GM23338 (cell line): ENCODE results near the gene CYP19A1. TPM values are rescaled to one million over a fixed set of nuclear protein-coding genes. Genes with fewer than 3 reads are reported as not detected.

Experiments used
- ATAC-seq: fragments of 200-7000 bp; cut with Tn5 transposase; 3 replicates; pipeline ENCODE4 v1.9.1; 2020
- DNase-seq: peaks from one replicate; pipeline ENCODE4 v3.0.0-alpha.2; 2015; ENCODE audit warnings: low spot score
- H2AFZ ChIP-seq: fragments of 200-600 bp; sonication (generic); 2 replicates; pipeline ENCODE4 v1.8.0; 2016; ENCODE audit warnings: antibody characterized with exemption, mild to moderate bottlenecking, moderate library complexity
- H3F3A ChIP-seq: fragments of 200-600 bp; sonication (generic); replicated peaks from 2 replicates; pipeline ENCODE4 v1.8.0; 2017; ENCODE audit warnings: antibody characterized with exemption, mixed run types, low read depth
- H3K27ac ChIP-seq: fragments of 200-600 bp; sonication (generic); 2 replicates; pipeline ENCODE4 v1.6.1; 2016; ENCODE audit warnings: low read depth
- H3K27me3 ChIP-seq: fragments of 200-600 bp; sonication (generic); 2 replicates; pipeline ENCODE4 v1.8.0; 2016; ENCODE audit warnings: mild to moderate bottlenecking, mixed run types, moderate library complexity; ENCODE audit not compliant: insufficient read depth
- H3K36me3 ChIP-seq: fragments of 200-600 bp; sonication (generic); 2 replicates; pipeline ENCODE4 v1.8.0; 2016; ENCODE audit warnings: mild to moderate bottlenecking; ENCODE audit not compliant: insufficient read depth
- H3K4me1 ChIP-seq: fragments of 200-600 bp; sonication (generic); 2 replicates; pipeline ENCODE4 v1.8.0; 2016; ENCODE audit warnings: mild to moderate bottlenecking, moderate library complexity; ENCODE audit not compliant: insufficient read depth
- H3K4me2 ChIP-seq: fragments of 200-600 bp; sonication (generic); 2 replicates; pipeline ENCODE4 v1.7.1; 2017; ENCODE audit warnings: mixed run types
- H3K4me3 ChIP-seq: fragments of 200-600 bp; sonication (generic); 2 replicates; pipeline ENCODE4 v1.6.1; 2016; ENCODE audit warnings: mixed run types
- H3K79me2 ChIP-seq: fragments of 200-600 bp; sonication (generic); replicated peaks from 2 replicates; pipeline ENCODE4 v1.8.0; 2017; ENCODE audit warnings: mild to moderate bottlenecking; ENCODE audit not compliant: insufficient read depth
- H3K9me2 ChIP-seq: fragments of 200-600 bp; sonication (generic); 2 replicates; pipeline ENCODE4 v1.8.0; 2017; ENCODE audit not compliant: insufficient read depth
- H4K20me1 ChIP-seq: fragments of 200-600 bp; sonication (generic); replicated peaks from 2 replicates; pipeline ENCODE4 v1.8.0; 2017; ENCODE audit warnings: mild to moderate bottlenecking; ENCODE audit not compliant: insufficient read depth
- H3K27ac Mint-ChIP-seq: 2 replicates; pipeline ENCODE4 v1.8.0; 2020; ENCODE audit warnings: inconsistent platforms, mild to moderate bottlenecking, moderate library complexity, mixed read lengths
- H3K27me3 Mint-ChIP-seq: 3 replicates; pipeline ENCODE4 v1.8.0; 2022; ENCODE audit warnings: low read depth, mild to moderate bottlenecking, moderate library complexity, mixed read lengths, inconsistent platforms; ENCODE audit not compliant: insufficient read depth, poor library complexity
- H3K36me3 Mint-ChIP-seq: 3 replicates; pipeline ENCODE4 v1.8.0; 2021; ENCODE audit warnings: low read depth, mild to moderate bottlenecking, inconsistent platforms, moderate library complexity, mixed read lengths
- H3K4me1 Mint-ChIP-seq: 3 replicates; pipeline ENCODE4 v1.8.0; 2020; ENCODE audit warnings: mild to moderate bottlenecking, inconsistent platforms, mixed read lengths
- H3K4me3 Mint-ChIP-seq: 3 replicates; pipeline ENCODE4 v1.8.0; 2021; ENCODE audit warnings: moderate library complexity, mild to moderate bottlenecking, inconsistent platforms, mixed read lengths
- H3K9me3 Mint-ChIP-seq: 3 replicates; pipeline ENCODE4 v1.8.0; 2020; ENCODE audit warnings: moderate library complexity, mild to moderate bottlenecking, inconsistent platforms, mixed read lengths
- EZH2phosphoT487 ChIP-seq: fragments of 200-600 bp; sonication (generic); IDR thresholded peaks from one replicate; pipeline ENCODE4 v1.8.1; 2018; ENCODE audit warnings: antibody characterized with exemption; ENCODE audit not compliant: unreplicated experiment
- NANOG ChIP-seq: IDR thresholded peaks from 2 replicates; pipeline ENCODE4 v1.6.1; 2016; ENCODE audit warnings: antibody characterized with exemption, borderline replicate concordance
- ZNF331 ChIP-seq: fragments of 250-450 bp; sonication (Bioruptor Pico); IDR thresholded peaks from 2 replicates; pipeline ENCODE4 v1.5.0; 2020; ENCODE audit warnings: low read depth, mild to moderate bottlenecking, moderate library complexity
- polyA plus RNA-seq: library from polyadenylated mRNA; unstranded; fragments of >200 nt; fragmentation: Nextera tagmentation; extraction: Ambion mirVana; gene quantifications from 2 replicates; pipeline ENCODE4 v1.2.1, GENCODE V29; 2016
- total RNA-seq: library from RNA; depleted of rRNA; stranded (reverse); fragments of >200 nt; shearing (Covaris generic); gene quantifications from 2 replicates; pipeline ENCODE4 v1.2.3, GENCODE V29; 2014
- TF ChIP-seq, protein P1 (sequence below), 2 experiments: fragments of 200-600 bp in 1 of 2; sonication (generic) in 1 of 2; conservative IDR thresholded peaks; 2 replicates each; pipeline versions ENCODE4 v1.5.1 to v1.6.1; 2016 to 2017; ENCODE audit warnings: antibody characterized with exemption in 2 of 2, low read depth in 2 of 2, mild to moderate bottlenecking in 2 of 2, moderate library complexity in 1 of 2

Gene CYP19A1
- total and polyA plus RNA-seq, 2 experiments from 2014 or later = 0.42 TPM; not detected in 1

DNA sequence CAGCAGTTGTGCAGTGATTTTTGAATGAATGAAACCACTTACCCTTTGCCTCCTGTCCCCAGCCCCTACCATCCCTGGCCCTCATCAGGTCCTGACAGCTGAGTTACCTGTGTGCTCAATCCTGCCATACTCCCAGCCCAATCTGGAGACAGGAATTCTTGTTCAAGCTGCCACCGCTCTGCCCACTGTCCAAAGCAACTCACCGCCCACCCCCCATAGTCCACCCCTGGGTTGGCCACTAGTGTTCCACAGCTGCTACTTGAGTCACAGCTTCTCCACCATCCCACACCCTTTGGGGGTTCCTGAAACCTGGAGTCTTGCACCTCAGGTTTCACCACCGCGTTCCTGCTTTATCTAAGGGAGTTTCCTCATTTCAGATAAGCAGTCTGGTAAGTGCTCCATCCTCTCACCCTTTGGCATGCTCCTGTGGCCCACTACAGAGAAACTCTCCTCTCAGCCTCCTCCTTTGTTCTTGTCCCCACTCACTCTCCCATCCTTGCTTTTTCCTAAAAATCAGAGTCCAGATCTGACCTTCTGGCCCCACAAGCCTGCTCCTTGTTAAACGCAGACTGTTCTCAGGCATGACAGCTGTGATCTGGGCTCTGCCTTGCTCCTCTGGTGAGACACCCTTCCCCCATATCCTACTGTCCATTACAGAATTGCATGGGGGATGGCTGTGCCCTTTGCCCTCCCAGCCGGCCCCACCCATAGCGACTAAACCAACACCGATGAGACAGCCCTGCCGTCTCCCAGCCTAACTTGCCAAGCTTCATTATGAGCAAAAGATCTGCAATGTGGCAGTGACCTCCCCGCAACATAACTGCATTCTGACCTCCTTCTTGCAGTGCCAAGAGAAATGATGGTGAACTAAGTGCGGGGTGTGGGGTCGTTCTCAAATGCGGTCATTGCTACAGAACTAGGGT, 50.0 kb downstream of the CYP19A1 start:
- Histone ChIP-seq H3K27ac (no peak overlapping the region), H3K9me2 (no peaks in the 10 kb centered on the region; the same call in 1 of the 2 replicates), H3K4me1 (no peaks in the 10 kb centered on the region), H3K4me3 (no peak overlapping the region), H4K20me1 (no peaks in the 10 kb centered on the region), H3K4me2 (no peak overlapping the region), H3K27me3 (no peaks in the 10 kb centered on the region), H2AFZ (no peak overlapping the region), H3K79me2 (no peaks in the 10 kb centered on the region), H3F3A (no peaks in the 10 kb centered on the region), H3K36me3 (no peaks in the 10 kb centered on the region)
- Mint-ChIP-seq H3K36me3 (peaks cover 2% of the 10 kb centered on the region; the same call in 1 of the 3 replicates), H3K4me1 (no peaks in the 10 kb centered on the region), H3K9me3 (peaks cover 12% of the 10 kb centered on the region), H3K27me3 (peaks cover 4% of the 10 kb centered on the region), H3K4me3 (no peak overlapping the region), H3K27ac (no peak overlapping the region)
- no peak for TF ChIP-seq ZNF331 (CRISPR knock-in tag)
- ATAC-seq (no peak), DNase-seq (no peak)

DNA sequence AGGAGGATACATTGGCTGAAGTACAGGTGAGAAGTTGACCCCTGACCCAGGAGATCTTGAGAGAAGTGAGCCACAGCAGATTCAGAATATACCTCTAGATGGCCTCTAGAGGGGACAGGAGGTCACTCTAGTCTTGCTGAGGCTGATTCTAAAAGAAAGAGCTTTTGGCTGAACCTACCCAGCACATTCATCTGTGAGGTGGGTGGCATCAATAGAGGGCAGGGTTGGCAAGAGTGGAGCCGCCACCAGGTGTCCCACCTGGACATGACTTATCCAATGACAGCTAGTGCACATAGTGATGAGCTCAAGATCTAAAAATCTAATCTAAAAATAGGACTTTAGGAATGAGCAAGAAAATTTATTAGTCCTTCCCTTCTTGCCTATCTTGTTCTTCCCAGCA, 51.6 kb downstream of the CYP19A1 start:
- H3F3A ChIP-seq = no peaks in the 10 kb centered on the region
- ATAC-seq (peak; percentile 55), DNase-seq (peak; percentile 16)
- no peak overlapping the region for H3K27ac ChIP-seq
- H3K9me2 ChIP-seq = no peaks in the 10 kb centered on the region; the same call in 1 of the 2 replicates
- no peaks in the 10 kb centered on the region; the same call in 1 of the 2 replicates for H4K20me1 ChIP-seq
- no peak overlapping the region for H3K4me3 Mint-ChIP-seq
- H3K4me3 ChIP-seq = no peak overlapping the region
- TF ChIP-seq, protein P1, sequence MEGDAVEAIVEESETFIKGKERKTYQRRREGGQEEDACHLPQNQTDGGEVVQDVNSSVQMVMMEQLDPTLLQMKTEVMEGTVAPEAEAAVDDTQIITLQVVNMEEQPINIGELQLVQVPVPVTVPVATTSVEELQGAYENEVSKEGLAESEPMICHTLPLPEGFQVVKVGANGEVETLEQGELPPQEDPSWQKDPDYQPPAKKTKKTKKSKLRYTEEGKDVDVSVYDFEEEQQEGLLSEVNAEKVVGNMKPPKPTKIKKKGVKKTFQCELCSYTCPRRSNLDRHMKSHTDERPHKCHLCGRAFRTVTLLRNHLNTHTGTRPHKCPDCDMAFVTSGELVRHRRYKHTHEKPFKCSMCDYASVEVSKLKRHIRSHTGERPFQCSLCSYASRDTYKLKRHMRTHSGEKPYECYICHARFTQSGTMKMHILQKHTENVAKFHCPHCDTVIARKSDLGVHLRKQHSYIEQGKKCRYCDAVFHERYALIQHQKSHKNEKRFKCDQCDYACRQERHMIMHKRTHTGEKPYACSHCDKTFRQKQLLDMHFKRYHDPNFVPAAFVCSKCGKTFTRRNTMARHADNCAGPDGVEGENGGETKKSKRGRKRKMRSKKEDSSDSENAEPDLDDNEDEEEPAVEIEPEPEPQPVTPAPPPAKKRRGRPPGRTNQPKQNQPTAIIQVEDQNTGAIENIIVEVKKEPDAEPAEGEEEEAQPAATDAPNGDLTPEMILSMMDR (conservative IDR thresholded peaks at IDR 0.05; ENCODE audit: low read depth in 2 of 2) = peak; percentile 43 to 48
- no peak for TF ChIP-seq EZH2phosphoT487
- no peak overlapping the region for H2AFZ ChIP-seq
- no peaks in the 10 kb centered on the region for H3K36me3 ChIP-seq
- H3K79me2 ChIP-seq = no peaks in the 10 kb centered on the region
- no peak overlapping the region for H3K4me2 ChIP-seq
- H3K4me1 ChIP-seq = no peaks in the 10 kb centered on the region
- H3K36me3 Mint-ChIP-seq = no peaks in the 10 kb centered on the region
- H3K27me3 ChIP-seq = no peaks in the 10 kb centered on the region
- no peak overlapping the region for H3K27ac Mint-ChIP-seq
- H3K4me1 Mint-ChIP-seq = no peaks in the 10 kb centered on the region
- peaks cover 6% of the 10 kb centered on the region; the same call in 1 of the 3 replicates for H3K9me3 Mint-ChIP-seq
- H3K27me3 Mint-ChIP-seq = peaks cover 8% of the 10 kb centered on the region

DNA sequence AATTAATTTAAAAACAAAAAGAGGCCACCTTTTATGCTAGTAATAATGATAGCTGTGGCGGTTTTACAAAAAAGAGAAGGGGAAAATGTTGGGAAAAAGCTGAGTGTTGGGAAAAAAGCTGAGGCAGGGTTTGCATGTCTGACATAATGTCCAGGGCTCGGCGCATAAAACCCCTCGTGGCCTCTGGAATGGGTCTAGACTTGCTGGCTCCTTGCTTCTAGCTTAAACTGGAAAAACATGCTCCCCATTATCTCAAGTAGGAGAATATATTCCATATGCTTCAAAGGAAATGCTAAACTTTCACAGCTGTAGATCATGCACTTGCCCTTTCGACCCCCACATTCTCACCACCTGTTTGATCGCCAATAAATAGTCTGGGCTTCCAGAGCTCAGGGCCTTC, 53.0 kb downstream of the CYP19A1 start:
- H3K4me1 Mint-ChIP-seq = no peaks in the 10 kb centered on the region
- no peak for ATAC-seq
- no peak for TF ChIP-seq ZNF331 (CRISPR knock-in tag)
- TF ChIP-seq NANOG = no peak

More for the DNA sequence above, 53.0 kb downstream of the CYP19A1 start:
- no peaks in the 10 kb centered on the region for H3K79me2 ChIP-seq
- no peaks in the 10 kb centered on the region for H3K27me3 ChIP-seq
- no peak overlapping the region for H3K4me2 ChIP-seq
- no peaks in the 10 kb centered on the region; the same call in 1 of the 2 replicates for H4K20me1 ChIP-seq
- Mint-ChIP-seq H3K9me3 (no peaks in the 10 kb centered on the region), H3K4me3 (no peak overlapping the region), H3K27me3 (peaks cover 4% of the 10 kb centered on the region), H3K36me3 (no peaks in the 10 kb centered on the region), H3K27ac (no peak overlapping the region)
- no peak overlapping the region for H3K27ac ChIP-seq
- H3K4me1 ChIP-seq = no peaks in the 10 kb centered on the region
- no peaks in the 10 kb centered on the region for H3F3A ChIP-seq
- H3K36me3 ChIP-seq = no peaks in the 10 kb centered on the region
- H2AFZ ChIP-seq = no peak overlapping the region
- no peak for DNase-seq
- no peak overlapping the region for H3K4me3 ChIP-seq
- H3K9me2 ChIP-seq = no peaks in the 10 kb centered on the region; the same call in 1 of the 2 replicates
